Measurements from ENCODE around the gene KCNK10.

The KCNK10 gene
- total RNA-seq, result 0 to 0.11 (median 0) reads per million in 9 experiments

- Mint-ChIP-seq H3K36me3 (ENCODE audit: insufficient read depth) (no peaks in the 10 kb centered on the region), H3K27me3 (peaks cover 0 to 47% of the 10 kb centered on the region in 2 donors), H3K4me3 (peak within 1 kb of the TSS; percentile 63), H3K9me3 (no peaks in the 10 kb centered on the region), H3K27ac (no peak within 1 kb of the TSS), H3K4me1 (ENCODE audit: low read depth in 2 of 2) (peaks cover 0 to 12% of the 10 kb centered on the region in 2 donors)
- DNase-seq (no peak), ATAC-seq (replicated peaks) (no peak)
Observed at GRCh38 chr14:88323086-88323522, at the start of gene KCNK10. TSS of gene KCNK10 (minus strand) at chr14:88323269. CDS start at chr14:88322798, 471 bp downstream.

GRCh38 chr14:88369496-88369895 is 46.4 kb upstream of the KCNK10 start:
- H3K4me3 Mint-ChIP-seq, result no peak overlapping the region
- no peaks in the 10 kb centered on the region for H3K4me1 Mint-ChIP-seq (ENCODE audit: low read depth in 2 of 2)
- H3K27me3 Mint-ChIP-seq, result peaks cover 69% of the 10 kb centered on the region in 2 donors
- no peaks in the 10 kb centered on the region for H3K9me3 Mint-ChIP-seq
- no peak overlapping the region for H3K27ac Mint-ChIP-seq
- ATAC-seq (replicated peaks), result no peak
- H3K36me3 Mint-ChIP-seq (ENCODE audit: insufficient read depth), result no peaks in the 10 kb centered on the region
- DNase-seq, result no peak

- Mint-ChIP-seq H3K4me3 (no peak overlapping the region), H3K4me1 (ENCODE audit: low read depth in 2 of 2) (no peaks in the 10 kb centered on the region), H3K27ac (no peak overlapping the region), H3K27me3 (peaks cover 42 to 48% of the 10 kb centered on the region in 2 donors), H3K36me3 (ENCODE audit: insufficient read depth) (no peaks in the 10 kb centered on the region), H3K9me3 (no peaks in the 10 kb centered on the region)
- ATAC-seq (replicated peaks) (no peak), DNase-seq (no peak)
Observed at GRCh38 chr14:88364710-88365413, 41.8 kb upstream of the KCNK10 start.

GRCh38 chr14:88363644-88364043 is 40.6 kb upstream of the KCNK10 start:
- no peak overlapping the region for H3K27ac Mint-ChIP-seq
- H3K27me3 Mint-ChIP-seq, result peaks cover 35 to 36% of the 10 kb centered on the region in 2 donors

GRCh38 chr14:88359500-88359899 is 36.4 kb upstream of the KCNK10 start:
- H3K4me3 Mint-ChIP-seq, result no peak overlapping the region
- H3K27me3 Mint-ChIP-seq, result peaks cover 24 to 37% of the 10 kb centered on the region in 2 donors
- H3K9me3 Mint-ChIP-seq, result no peaks in the 10 kb centered on the region
- DNase-seq (no peak), ATAC-seq (replicated peaks) (no peak)
- no peak overlapping the region for H3K27ac Mint-ChIP-seq
- H3K36me3 Mint-ChIP-seq (ENCODE audit: insufficient read depth), result no peaks in the 10 kb centered on the region
- H3K4me1 Mint-ChIP-seq (ENCODE audit: low read depth in 2 of 2), result no peaks in the 10 kb centered on the region

More at GRCh38 chr14:88363644-88364043, 40.6 kb upstream of the KCNK10 start:
- Mint-ChIP-seq H3K4me1 (ENCODE audit: low read depth in 2 of 2) (no peaks in the 10 kb centered on the region), H3K36me3 (ENCODE audit: insufficient read depth) (no peaks in the 10 kb centered on the region), H3K9me3 (no peaks in the 10 kb centered on the region), H3K4me3 (no peak overlapping the region)
- no peak for DNase-seq
- no peak for ATAC-seq (replicated peaks)

- ATAC-seq (replicated peaks) (no peak), DNase-seq (no peak)
- Mint-ChIP-seq H3K9me3 (no peaks in the 10 kb centered on the region), H3K4me1 (ENCODE audit: low read depth in 2 of 2) (no peaks in the 10 kb centered on the region), H3K27ac (no peak overlapping the region), H3K27me3 (peaks cover 7 to 18% of the 10 kb centered on the region in 2 donors), H3K36me3 (ENCODE audit: insufficient read depth) (no peaks in the 10 kb centered on the region), H3K4me3 (no peak overlapping the region)
Observed at GRCh38 chr14:88354358-88354757, 31.3 kb upstream of the KCNK10 start.

- Mint-ChIP-seq H3K27me3 (peaks cover 0 to 8% of the 10 kb centered on the region in 2 donors), H3K4me3 (no peak overlapping the region), H3K36me3 (ENCODE audit: insufficient read depth) (no peaks in the 10 kb centered on the region), H3K27ac (no peak overlapping the region), H3K9me3 (no peaks in the 10 kb centered on the region), H3K4me1 (ENCODE audit: low read depth in 2 of 2) (no peaks in the 10 kb centered on the region)
- no peak for DNase-seq
- no peak for ATAC-seq (replicated peaks)
Observed at GRCh38 chr14:88352698-88353097, 29.6 kb upstream of the KCNK10 start.

- H3K27me3 Mint-ChIP-seq, result peaks cover 0 to 6% of the 10 kb centered on the region in 2 donors
- H3K36me3 Mint-ChIP-seq (ENCODE audit: insufficient read depth), result no peaks in the 10 kb centered on the region
- H3K27ac Mint-ChIP-seq, result no peak overlapping the region
- no peak overlapping the region for H3K4me3 Mint-ChIP-seq
- ATAC-seq (replicated peaks) (no peak), DNase-seq (no peak)
- no peaks in the 10 kb centered on the region for H3K9me3 Mint-ChIP-seq
- H3K4me1 Mint-ChIP-seq (ENCODE audit: low read depth in 2 of 2), result no peaks in the 10 kb centered on the region
Observed at GRCh38 chr14:88351966-88352691, 29.1 kb upstream of the KCNK10 start.

GRCh38 chr14:88348546-88348945 is 25.5 kb upstream of the KCNK10 start:
- no peaks in the 10 kb centered on the region for H3K36me3 Mint-ChIP-seq (ENCODE audit: insufficient read depth)
- ATAC-seq (replicated peaks) (no peak), DNase-seq (no peak)
- peaks cover 0 to 2% of the 10 kb centered on the region in 2 donors for H3K27me3 Mint-ChIP-seq
- H3K4me3 Mint-ChIP-seq, result no peak overlapping the region
- H3K27ac Mint-ChIP-seq, result no peak overlapping the region
- H3K4me1 Mint-ChIP-seq (ENCODE audit: low read depth in 2 of 2), result no peaks in the 10 kb centered on the region
- no peaks in the 10 kb centered on the region for H3K9me3 Mint-ChIP-seq

- Mint-ChIP-seq H3K4me3 (no peak overlapping the region), H3K27ac (no peak overlapping the region), H3K36me3 (ENCODE audit: insufficient read depth) (no peaks in the 10 kb centered on the region), H3K4me1 (ENCODE audit: low read depth in 2 of 2) (no peaks in the 10 kb centered on the region), H3K9me3 (no peaks in the 10 kb centered on the region), H3K27me3 (peaks cover 16 to 22% of the 10 kb centered on the region in 2 donors)
- no peak for ATAC-seq (replicated peaks)
- DNase-seq, result no peak
Observed at GRCh38 chr14:88346048-88346639, 23.1 kb upstream of the KCNK10 start.

GRCh38 chr14:88342980-88343379 is 19.9 kb upstream of the KCNK10 start:
- H3K9me3 Mint-ChIP-seq, result no peaks in the 10 kb centered on the region
- no peak overlapping the region for H3K4me3 Mint-ChIP-seq
- H3K4me1 Mint-ChIP-seq (ENCODE audit: low read depth in 2 of 2), result no peaks in the 10 kb centered on the region
- H3K36me3 Mint-ChIP-seq (ENCODE audit: insufficient read depth), result no peaks in the 10 kb centered on the region
- H3K27me3 Mint-ChIP-seq, result peaks cover 16 to 39% of the 10 kb centered on the region in 2 donors
- DNase-seq, result no peak
- no peak overlapping the region for H3K27ac Mint-ChIP-seq
- no peak for ATAC-seq (replicated peaks)

GRCh38 chr14:88340357-88340756 is 17.3 kb upstream of the KCNK10 start:
- Mint-ChIP-seq H3K27ac (no peak overlapping the region), H3K36me3 (ENCODE audit: insufficient read depth) (no peaks in the 10 kb centered on the region), H3K9me3 (no peaks in the 10 kb centered on the region), H3K27me3 (peaks cover 42 to 49% of the 10 kb centered on the region in 2 donors), H3K4me3 (no peak overlapping the region), H3K4me1 (ENCODE audit: low read depth in 2 of 2) (no peaks in the 10 kb centered on the region)
- ATAC-seq (replicated peaks), result no peak
- no peak for DNase-seq

GRCh38 chr14:88333036-88333435 is 10.0 kb upstream of the KCNK10 start:
- Mint-ChIP-seq H3K27me3 (peaks cover 58 to 71% of the 10 kb centered on the region in 2 donors), H3K9me3 (no peaks in the 10 kb centered on the region), H3K36me3 (ENCODE audit: insufficient read depth) (no peaks in the 10 kb centered on the region)

More at GRCh38 chr14:88333036-88333435, 10.0 kb upstream of the KCNK10 start:
- Mint-ChIP-seq H3K4me3 (no peak overlapping the region), H3K27ac (no peak overlapping the region), H3K4me1 (ENCODE audit: low read depth in 2 of 2) (no peaks in the 10 kb centered on the region)
- DNase-seq (no peak), ATAC-seq (replicated peaks) (no peak)

Measured in effector memory CD8-positive, alpha-beta T cell (primary cell).